Measurements from ENCODE around the gene BACH2. TPM values are rescaled to one million over a fixed set of nuclear protein-coding genes. Genes with fewer than 3 reads are reported as not detected.

The BACH2 gene
- total RNA-seq, 1 experiment from 2014 or later, result 3.3 TPM

GRCh38 chr6:90144928-90145555 is 151.6 kb downstream of the BACH2 start:
- DNase-seq (ENCODE audit: low read depth, low spot score) (no peak), ATAC-seq (no peak)
- Histone ChIP-seq H3K36me3 (ENCODE audit: control insufficient read depth in 1 of 2, insufficient read depth in 2 of 2, low read length in 2 of 2) (no peaks in the 10 kb centered on the region), H2AFZ (ENCODE audit: low read depth, low read length, poor library complexity, severe bottlenecking) (no peak overlapping the region), H3K4me3 (replicated peaks in 1 of 2; ENCODE audit: low read depth in 1 of 2, low read length in 2 of 2) (no peak overlapping the region), H3K9ac (ENCODE audit: low read length) (no peak overlapping the region), H4K20me1 (ENCODE audit: insufficient read depth) (no peaks in the 10 kb centered on the region), H3K27ac (ENCODE audit: low read depth, low read length) (no peak overlapping the region), H3K79me2 (ENCODE audit: insufficient read depth, low read length) (no peaks in the 10 kb centered on the region), H3K27me3 (ENCODE audit: insufficient read depth, low read length) (no peaks in the 10 kb centered on the region), H3K9me3 (ENCODE audit: control insufficient read depth in 1 of 2, insufficient read depth in 1 of 2, low read depth in 1 of 2, low read length in 2 of 2) (no peaks in the 10 kb centered on the region), H3K9me2 (ENCODE audit: insufficient read depth) (no peaks in the 10 kb centered on the region), H3K4me1 (ENCODE audit: control insufficient read depth in 1 of 2, insufficient read depth in 2 of 2, low read length in 2 of 2) (no peaks in the 10 kb centered on the region), H3K4me2 (ENCODE audit: low read length) (no peak overlapping the region)
- ChIA-PET CTCF (no interaction called here), POLR2A (no interaction called here), RAD21 (ENCODE audit: low non-redundant PET in 1 of 2, low total read pairs in 2 of 2, uncharacterized antibody in 2 of 2, unreplicated experiment in 2 of 2) (no interaction called here)
- no TSS peak for BruUV-seq (replicated peaks)
- TF ChIP-seq EGR1 (IDR thresholded peaks at IDR 0.05; ENCODE audit: low read depth), result no peak
- no peak for TF ChIP-seq MAX (IDR thresholded peaks at IDR 0.05)
- no peak for TF ChIP-seq ZNF274 (IDR thresholded peaks at IDR 0.05; ENCODE audit: low read depth, low read length)
- TF ChIP-seq RAD21 (IDR thresholded peaks at IDR 0.05; ENCODE audit: low read depth), result no peak
- TF ChIP-seq CTCF (IDR thresholded peaks at IDR 0.05 in 2 of 3, conservative IDR thresholded peaks at IDR 0.05 in 1 of 3; ENCODE audit: borderline replicate concordance in 1 of 3, insufficient read depth in 1 of 3, low read depth in 2 of 3, low read length in 2 of 3), result no peak
- no peak for TF ChIP-seq CEBPB (IDR thresholded peaks at IDR 0.05; ENCODE audit: low read depth)
- no peak for TF ChIP-seq FOSL1 (IDR thresholded peaks at IDR 0.05; ENCODE audit: low read depth)
- no peak for TF ChIP-seq SRF (IDR thresholded peaks at IDR 0.05; ENCODE audit: low read depth)
- TF ChIP-seq ELF1 (IDR thresholded peaks at IDR 0.05; ENCODE audit: borderline replicate concordance, low read depth), result no peak
- no peak for TF ChIP-seq POLR2AphosphoS5 (IDR thresholded peaks at IDR 0.05; ENCODE audit: low read depth, low read length)
- no peak for TF ChIP-seq EZH2 (IDR thresholded peaks at IDR 0.05)
- TF ChIP-seq YY1 (IDR thresholded peaks at IDR 0.05; ENCODE audit: extremely low read depth, insufficient replicate concordance, low read depth, low read length), result no peak
- TF ChIP-seq EZH2phosphoT487 (IDR thresholded peaks at IDR 0.05; ENCODE audit: borderline replicate concordance), result no peak
- TF ChIP-seq TCF7L2 (IDR thresholded peaks at IDR 0.05; ENCODE audit: borderline replicate concordance, extremely low read depth, insufficient read depth, insufficient read length), result no peak
- no peak for TF ChIP-seq CBX3 (IDR thresholded peaks at IDR 0.05; ENCODE audit: low read depth)
- no peak for TF ChIP-seq ZBTB33 (IDR thresholded peaks at IDR 0.05; ENCODE audit: extremely low read depth, insufficient replicate concordance, low read length)
- intact Hi-C loops (cut with micrococcal nuclease), result no loop called here

Data from HCT116 (cell line).